Measurements from ENCODE around the gene STK36. TPM values are rescaled to one million over a fixed set of nuclear protein-coding genes. Genes with fewer than 3 reads are reported as not detected.

Gene STK36
- total RNA-seq, 4 donors from 2014 or later = 34.5 to 73.6 (median 44.8) TPM

DNA sequence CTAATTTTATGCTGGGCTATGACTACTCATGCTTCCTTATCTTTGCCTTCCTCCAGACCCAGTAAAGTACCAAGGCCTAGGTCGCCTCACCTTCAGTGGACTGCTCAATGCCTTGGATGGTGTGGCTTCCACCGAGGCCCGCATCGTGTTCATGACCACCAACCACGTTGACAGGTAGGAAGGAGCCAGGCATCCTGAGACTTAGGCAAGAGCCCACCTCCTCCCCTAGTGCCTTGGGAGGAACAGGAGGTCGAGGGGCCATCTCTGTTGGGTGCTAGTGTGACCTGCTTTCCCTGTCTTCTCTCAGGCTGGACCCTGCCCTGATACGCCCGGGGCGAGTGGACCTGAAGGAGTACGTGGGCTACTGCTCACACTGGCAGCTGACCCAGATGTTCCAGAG, 9.1 kb upstream of the STK36 start:
- intact Hi-C loops (cut with DNase I; ENCODE audit: low total_unique reads) = no loop called here
- no peak overlapping the region for H3K27ac ChIP-seq
- H3K4me3 ChIP-seq = no peak overlapping the region
- H3K9me3 ChIP-seq = no peaks in the 10 kb centered on the region
- H3K36me3 ChIP-seq = peaks cover 0 to 36% (median 20%) of the 10 kb centered on the region in 4 donors
- DNase-seq = no peak
- H3K27me3 ChIP-seq = no peaks in the 10 kb centered on the region
- 91% methylated on average over 10 of the region's 10 CpGs; no CpG with 5 or more reads in 1 of the 2 donors for WGBS, 2 donors (ENCODE audit: low coverage in 1 of 2)
- no peak for TF ChIP-seq POLR2AphosphoS5 (IDR thresholded peaks at IDR 0.05)
- TF ChIP-seq EP300 (IDR thresholded peaks at IDR 0.05; ENCODE audit: low read depth) = no peak
- TF ChIP-seq, protein P1, sequence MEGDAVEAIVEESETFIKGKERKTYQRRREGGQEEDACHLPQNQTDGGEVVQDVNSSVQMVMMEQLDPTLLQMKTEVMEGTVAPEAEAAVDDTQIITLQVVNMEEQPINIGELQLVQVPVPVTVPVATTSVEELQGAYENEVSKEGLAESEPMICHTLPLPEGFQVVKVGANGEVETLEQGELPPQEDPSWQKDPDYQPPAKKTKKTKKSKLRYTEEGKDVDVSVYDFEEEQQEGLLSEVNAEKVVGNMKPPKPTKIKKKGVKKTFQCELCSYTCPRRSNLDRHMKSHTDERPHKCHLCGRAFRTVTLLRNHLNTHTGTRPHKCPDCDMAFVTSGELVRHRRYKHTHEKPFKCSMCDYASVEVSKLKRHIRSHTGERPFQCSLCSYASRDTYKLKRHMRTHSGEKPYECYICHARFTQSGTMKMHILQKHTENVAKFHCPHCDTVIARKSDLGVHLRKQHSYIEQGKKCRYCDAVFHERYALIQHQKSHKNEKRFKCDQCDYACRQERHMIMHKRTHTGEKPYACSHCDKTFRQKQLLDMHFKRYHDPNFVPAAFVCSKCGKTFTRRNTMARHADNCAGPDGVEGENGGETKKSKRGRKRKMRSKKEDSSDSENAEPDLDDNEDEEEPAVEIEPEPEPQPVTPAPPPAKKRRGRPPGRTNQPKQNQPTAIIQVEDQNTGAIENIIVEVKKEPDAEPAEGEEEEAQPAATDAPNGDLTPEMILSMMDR (IDR thresholded peaks at IDR 0.05) = no peak
- TF ChIP-seq POLR2A (IDR thresholded peaks at IDR 0.05) = no peak
- in situ Hi-C loops (cut with MboI; ENCODE audit: low pct_ligation_motif_present in 1 of 4, low pct_unique_long_range_greater_than_20kb in 1 of 4, low sequenced_read_pairs in 3 of 4) = no loop called here
- peaks cover 14 to 20% (median 17%) of the 10 kb centered on the region in 4 donors for H3K4me1 ChIP-seq

DNA sequence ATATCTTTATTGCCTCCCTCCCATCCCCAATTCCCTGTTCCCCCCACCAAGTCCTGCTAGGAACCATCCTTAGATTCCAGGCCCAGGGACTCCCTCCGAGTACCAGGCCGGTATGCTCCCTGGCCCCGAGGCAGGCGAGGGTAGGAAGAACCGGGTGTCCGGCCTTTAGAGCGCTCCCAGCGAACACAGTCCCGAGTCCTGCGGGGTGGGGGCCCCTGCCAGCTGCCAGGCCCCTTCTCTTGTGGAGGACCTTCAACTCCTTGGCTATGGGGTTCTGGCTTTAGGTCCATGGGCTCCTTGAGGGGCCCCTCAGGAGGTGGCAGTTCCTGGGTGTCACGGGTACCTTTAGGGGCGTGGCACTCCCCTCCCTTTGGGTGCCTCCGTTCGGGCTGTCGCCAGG, 8.0 kb upstream of the STK36 start:
- 85% methylated on average over 15 of the region's 15 CpGs; no CpG with 5 or more reads in 1 of the 2 donors for WGBS, 2 donors (ENCODE audit: low coverage in 1 of 2)
- intact Hi-C loops (cut with DNase I; ENCODE audit: low total_unique reads) = no loop called here
- H3K4me1 ChIP-seq = peaks cover 6 to 10% (median 7%) of the 10 kb centered on the region in 4 donors
- no peak overlapping the region for H3K27ac ChIP-seq
- no peak overlapping the region for H3K4me3 ChIP-seq
- in situ Hi-C loops (cut with MboI; ENCODE audit: low pct_ligation_motif_present in 1 of 4, low pct_unique_long_range_greater_than_20kb in 1 of 4, low sequenced_read_pairs in 3 of 4) = no loop called here
- H3K27me3 ChIP-seq = no peaks in the 10 kb centered on the region
- peaks cover 0 to 39% (median 20%) of the 10 kb centered on the region in 4 donors for H3K36me3 ChIP-seq
- no peak for TF ChIP-seq EP300 (IDR thresholded peaks at IDR 0.05; ENCODE audit: low read depth)
- no peak for DNase-seq
- no peaks in the 10 kb centered on the region for H3K9me3 ChIP-seq

DNA sequence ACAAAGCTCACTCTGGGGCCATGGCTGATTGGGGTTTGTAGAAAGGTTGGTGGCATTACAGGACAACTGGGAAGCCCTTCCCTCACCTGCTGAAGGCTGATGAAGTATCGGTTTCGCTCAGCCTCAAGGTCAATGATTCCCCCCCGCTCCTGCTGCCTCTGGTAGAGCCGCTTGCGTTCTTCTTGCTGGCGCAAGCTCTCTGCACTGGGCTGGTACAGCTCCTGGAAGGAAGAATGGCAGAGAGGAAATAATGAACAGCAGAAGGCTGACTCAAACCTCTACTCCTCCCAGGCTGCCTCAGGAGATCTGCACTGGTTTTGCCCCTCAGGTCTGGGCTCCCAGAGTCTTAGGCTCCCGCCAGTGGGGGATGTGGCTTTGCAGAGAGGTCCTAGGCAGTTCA, 7.2 kb upstream of the STK36 start:
- DNase-seq = no peak
- Histone ChIP-seq H3K9me3 (no peaks in the 10 kb centered on the region), H3K4me3 (no peak overlapping the region), H3K4me1 (peaks cover 6 to 9% (median 7%) of the 10 kb centered on the region in 4 donors), H3K27me3 (no peaks in the 10 kb centered on the region), H3K27ac (no peak overlapping the region), H3K36me3 (peaks cover 0 to 39% (median 20%) of the 10 kb centered on the region in 4 donors)
- in situ Hi-C loops (cut with MboI; ENCODE audit: low pct_ligation_motif_present in 1 of 4, low pct_unique_long_range_greater_than_20kb in 1 of 4, low sequenced_read_pairs in 3 of 4) (no loop called here), intact Hi-C loops (cut with DNase I; ENCODE audit: low total_unique reads) (no loop called here)
- TF ChIP-seq POLR2AphosphoS5 (IDR thresholded peaks at IDR 0.05) (no peak), EP300 (IDR thresholded peaks at IDR 0.05; ENCODE audit: low read depth) (no peak), POLR2A (IDR thresholded peaks at IDR 0.05) (no peak)
- TF ChIP-seq, protein P1 (IDR thresholded peaks at IDR 0.05) = no peak
- WGBS, 2 donors (ENCODE audit: low coverage in 1 of 2) = 94 to 96% methylated on average over 6 to 7 of the region's 7 CpGs

DNA sequence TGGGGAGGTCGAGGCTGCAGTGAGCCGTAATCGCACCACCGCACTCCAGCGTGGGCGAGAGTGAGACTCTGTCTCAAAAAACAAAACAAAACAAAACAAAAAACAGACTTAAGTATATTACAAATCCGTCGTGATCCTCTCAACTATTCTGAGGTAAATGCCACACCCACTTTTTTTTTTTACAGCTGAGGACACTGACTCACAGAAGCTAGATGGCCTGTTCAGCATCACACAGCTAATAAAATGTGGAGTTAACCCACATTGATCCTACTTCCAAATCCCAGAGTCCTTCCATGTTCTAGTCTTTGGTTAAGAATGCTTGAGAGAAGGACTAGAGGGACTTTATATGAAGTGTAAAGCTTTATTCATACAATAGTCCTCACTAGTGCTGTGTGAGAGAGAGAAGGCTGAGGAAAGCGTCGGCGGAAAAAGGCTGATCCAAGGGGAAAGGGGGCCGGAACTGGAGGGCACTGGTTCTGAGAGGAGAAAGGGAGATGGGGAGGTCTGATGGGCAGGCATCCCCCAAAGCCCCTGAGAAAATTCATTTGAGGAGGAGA, 711 bp upstream of the STK36 start:
- TF ChIP-seq, protein P1 (IDR thresholded peaks at IDR 0.05) = no peak
- TF ChIP-seq POLR2AphosphoS5 (IDR thresholded peaks at IDR 0.05) = no peak
- TF ChIP-seq POLR2A (IDR thresholded peaks at IDR 0.05) = no peak
- TF ChIP-seq EP300 (IDR thresholded peaks at IDR 0.05; ENCODE audit: low read depth) = no peak
- H3K36me3 ChIP-seq = peaks cover 0 to 14% (median 2%) of the 10 kb centered on the region in 4 donors
- WGBS, 2 donors (ENCODE audit: low coverage in 1 of 2) = 40 to 53% methylated on average over 8 to 12 of the region's 12 CpGs
- peak overlapping the region; percentile 73 to 84 (median 83) for H3K27ac ChIP-seq
- intact Hi-C loops (cut with DNase I; ENCODE audit: low total_unique reads) (no loop called here), in situ Hi-C loops (cut with MboI; ENCODE audit: low pct_ligation_motif_present in 1 of 4, low pct_unique_long_range_greater_than_20kb in 1 of 4, low sequenced_read_pairs in 3 of 4) (no loop called here)
- H3K27me3 ChIP-seq = no peaks in the 10 kb centered on the region
- no peaks in the 10 kb centered on the region for H3K9me3 ChIP-seq
- H3K4me3 ChIP-seq = peak overlapping the region; percentile 39 to 79 (median 72)
- H3K4me1 ChIP-seq = peaks cover 12 to 17% (median 16%) of the 10 kb centered on the region in 4 donors
- no peak for DNase-seq

All from transverse colon (tissue), 4 donors.